H9 (cell line): ENCODE results near the gene ATP2B2. TPM values are rescaled to one million over a fixed set of nuclear protein-coding genes. Genes with fewer than 3 reads are reported as not detected.

Experiments used
- DNase-seq: peaks from one replicate; pipeline ENCODE4 v3.0.0-alpha.2; 2017
- H2AFZ ChIP-seq: one replicate; pipeline ENCODE4 v1.6.1; 2013; ENCODE audit warnings: mild to moderate bottlenecking, low read length, control low read depth, moderate library complexity
- H2AK5ac ChIP-seq: 2 replicates; pipeline ENCODE4 v1.6.1; 2013; ENCODE audit warnings: low read length, control low read depth, mixed read lengths; ENCODE audit not compliant: insufficient read length
- H2BK120ac ChIP-seq: one replicate; pipeline ENCODE4 v1.6.1; 2013; ENCODE audit warnings: low read depth, mild to moderate bottlenecking, low read length, control low read depth, inconsistent platforms; ENCODE audit not compliant: poor library complexity, severe bottlenecking
- H2BK12ac ChIP-seq: 2 replicates; pipeline ENCODE4 v1.6.1; 2013; ENCODE audit warnings: low read length, control low read depth, mixed read lengths, low read depth; ENCODE audit not compliant: insufficient read length
- H2BK15ac ChIP-seq: 2 replicates; pipeline ENCODE4 v1.6.1; 2013; ENCODE audit warnings: low read depth, low read length, control low read depth
- H2BK20ac ChIP-seq: one replicate; pipeline ENCODE4 v1.6.1; 2013; ENCODE audit warnings: low read depth, mild to moderate bottlenecking, low read length, control low read depth, inconsistent platforms; ENCODE audit not compliant: poor library complexity, severe bottlenecking
- H2BK5ac ChIP-seq: 2 replicates; pipeline ENCODE4 v1.6.1; 2013; ENCODE audit warnings: low read length, control low read depth, mixed read lengths; ENCODE audit not compliant: insufficient read length
- H3K14ac ChIP-seq: 2 replicates; pipeline ENCODE4 v1.6.1; 2013; ENCODE audit warnings: low read length, control low read depth; ENCODE audit not compliant: insufficient read depth
- H3K18ac ChIP-seq: 2 replicates; pipeline ENCODE4 v1.6.1; 2013; ENCODE audit warnings: low read depth, mild to moderate bottlenecking, mixed read lengths, low read length, control low read depth; ENCODE audit not compliant: insufficient read length
- H3K23ac ChIP-seq: 2 replicates; pipeline ENCODE4 v1.6.1; 2013; ENCODE audit warnings: low read length, control low read depth, mixed read lengths, low read depth; ENCODE audit not compliant: insufficient read length
- H3K23me2 ChIP-seq: 2 replicates; pipeline ENCODE4 v1.6.1; 2013; ENCODE audit warnings: low read depth, mild to moderate bottlenecking, mixed read lengths, low read length, control low read depth; ENCODE audit not compliant: insufficient read length, poor library complexity, severe bottlenecking
- H3K27ac ChIP-seq: 2 replicates; pipeline ENCODE4 v1.5.1; 2013; ENCODE audit warnings: low read length, control low read depth, mixed read lengths, low read depth; ENCODE audit not compliant: insufficient read length
- H3K27me3 ChIP-seq: 2 replicates; pipeline ENCODE4 v1.6.1; 2013; ENCODE audit warnings: low read length, control low read depth, inconsistent platforms; ENCODE audit not compliant: insufficient read depth
- H3K4ac ChIP-seq: 2 replicates; pipeline ENCODE4 v1.6.1; 2013; ENCODE audit warnings: low read depth, mild to moderate bottlenecking, control low read depth, inconsistent platforms, low read length, moderate library complexity
- H3K4me1 ChIP-seq: 2 replicates; pipeline ENCODE4 v1.6.1; 2013; ENCODE audit warnings: low read length, control low read depth, inconsistent platforms; ENCODE audit not compliant: insufficient read depth
- H3K4me2 ChIP-seq: 2 replicates; pipeline ENCODE4 v1.6.1; 2013; ENCODE audit warnings: low read length, control low read depth, mixed read lengths; ENCODE audit not compliant: insufficient read length, insufficient read depth
- H3K56ac ChIP-seq: 2 replicates; pipeline ENCODE4 v1.6.1; 2013; ENCODE audit warnings: low read depth, mild to moderate bottlenecking, mixed read lengths, low read length, control low read depth; ENCODE audit not compliant: insufficient read length
- H3K79me1 ChIP-seq: 2 replicates; pipeline ENCODE4 v1.6.1; 2013; ENCODE audit warnings: low read depth, mild to moderate bottlenecking, moderate library complexity, low read length, control low read depth, inconsistent platforms; ENCODE audit not compliant: insufficient read depth, poor library complexity, severe bottlenecking
- H3K79me2 ChIP-seq: 2 replicates; pipeline ENCODE4 v1.6.1; 2013; ENCODE audit warnings: low read length, control low read depth, inconsistent platforms; ENCODE audit not compliant: insufficient read depth
- H3K9ac ChIP-seq: 2 replicates; pipeline ENCODE4 v1.6.1; 2013; ENCODE audit warnings: low read length, control low read depth, mixed read lengths; ENCODE audit not compliant: insufficient read length; ENCODE audit errors: extremely low read depth
- H3K9me3 ChIP-seq: one replicate; pipeline ENCODE4 v1.6.1; 2013; ENCODE audit warnings: low read depth, low read length, inconsistent platforms; ENCODE audit not compliant: control insufficient read depth
- H3T11ph ChIP-seq: one replicate; pipeline ENCODE4 v1.6.1; 2013; ENCODE audit warnings: mild to moderate bottlenecking, low read length, control low read depth, inconsistent platforms
- H4K20me1 ChIP-seq: one replicate; pipeline ENCODE4 v1.6.1; 2013; ENCODE audit not compliant: control insufficient read depth, insufficient read length, insufficient read depth
- H4K5ac ChIP-seq: 2 replicates; pipeline ENCODE4 v1.6.1; 2013; ENCODE audit warnings: low read depth, mild to moderate bottlenecking, mixed read lengths, low read length, control low read depth; ENCODE audit not compliant: insufficient read length
- H4K8ac ChIP-seq: replicated peaks from 2 replicates; pipeline ENCODE4 v1.6.1; 2013; ENCODE audit warnings: low read length, control low read depth, mixed read lengths, low read depth; ENCODE audit not compliant: insufficient read length
- H4K91ac ChIP-seq: 2 replicates; pipeline ENCODE4 v1.6.1; 2013; ENCODE audit warnings: low read depth, mild to moderate bottlenecking, moderate library complexity, mixed read lengths, low read length, control low read depth; ENCODE audit not compliant: insufficient read length
- H3K27ac Mint-ChIP-seq, 3 experiments: 2 replicates in 2 of 3; 3 replicates in 1 of 3; pipeline ENCODE4 v1.8.0; 2020 to 2021; ENCODE audit warnings: mixed read lengths in 3 of 3, mild to moderate bottlenecking in 1 of 3, moderate library complexity in 1 of 3
- H3K27me3 Mint-ChIP-seq: 2 replicates; pipeline ENCODE4 v1.8.0; 2021; ENCODE audit warnings: low read depth, mild to moderate bottlenecking, moderate library complexity, mixed read lengths
- H3K36me3 Mint-ChIP-seq, 3 experiments: 2 replicates in 2 of 3; 3 replicates in 1 of 3; pipeline ENCODE4 v1.8.0; 2020 to 2021; ENCODE audit warnings: low read depth in 3 of 3, mixed read lengths in 3 of 3; ENCODE audit not compliant: insufficient read depth in 1 of 3
- H3K4me1 Mint-ChIP-seq, 2 experiments: 2 replicates each; pipeline ENCODE4 v1.8.0; 2020; ENCODE audit warnings: mixed read lengths in 2 of 2
- H3K4me3 Mint-ChIP-seq, 2 experiments: 2 replicates in 1 of 2; 3 replicates in 1 of 2; pipeline ENCODE4 v1.8.0; 2020 to 2021; ENCODE audit warnings: mild to moderate bottlenecking in 2 of 2, mixed read lengths in 2 of 2, moderate library complexity in 1 of 2
- H3K9me3 Mint-ChIP-seq, 2 experiments: 2 replicates in 1 of 2; 3 replicates in 1 of 2; pipeline ENCODE4 v1.8.0; 2020; ENCODE audit warnings: mild to moderate bottlenecking in 2 of 2, mixed read lengths in 2 of 2, moderate library complexity in 1 of 2
- WGBS: extraction: QIAGEN DNeasy Blood & Tissue Kit; methylation state at CpG from one replicate; pipeline ENCODE4 v1.1.7; 2013; ENCODE audit warnings: missing lambda C conversion rate, low lambda C conversion rate, mixed read lengths; ENCODE audit not compliant: insufficient read length; ENCODE audit errors: extremely low coverage; 5-methylcytosine and 5-hydroxymethylcytosine counted together
- total RNA-seq: library from RNA; stranded (reverse); gene quantifications from 2 replicates; pipeline ENCODE4 v1.2.1, GENCODE V29; 2021
- TF ChIP-seq, protein P1 (sequence below): fragments of 200-600 bp; sonication (generic); conservative IDR thresholded peaks from 3 replicates; pipeline ENCODE4 v1.8.0; 2021; ENCODE audit warnings: antibody characterized with exemption, mild to moderate bottlenecking

ATP2B2 gene
- total RNA-seq, 1 experiment from 2014 or later = 0.33 TPM

DNA sequence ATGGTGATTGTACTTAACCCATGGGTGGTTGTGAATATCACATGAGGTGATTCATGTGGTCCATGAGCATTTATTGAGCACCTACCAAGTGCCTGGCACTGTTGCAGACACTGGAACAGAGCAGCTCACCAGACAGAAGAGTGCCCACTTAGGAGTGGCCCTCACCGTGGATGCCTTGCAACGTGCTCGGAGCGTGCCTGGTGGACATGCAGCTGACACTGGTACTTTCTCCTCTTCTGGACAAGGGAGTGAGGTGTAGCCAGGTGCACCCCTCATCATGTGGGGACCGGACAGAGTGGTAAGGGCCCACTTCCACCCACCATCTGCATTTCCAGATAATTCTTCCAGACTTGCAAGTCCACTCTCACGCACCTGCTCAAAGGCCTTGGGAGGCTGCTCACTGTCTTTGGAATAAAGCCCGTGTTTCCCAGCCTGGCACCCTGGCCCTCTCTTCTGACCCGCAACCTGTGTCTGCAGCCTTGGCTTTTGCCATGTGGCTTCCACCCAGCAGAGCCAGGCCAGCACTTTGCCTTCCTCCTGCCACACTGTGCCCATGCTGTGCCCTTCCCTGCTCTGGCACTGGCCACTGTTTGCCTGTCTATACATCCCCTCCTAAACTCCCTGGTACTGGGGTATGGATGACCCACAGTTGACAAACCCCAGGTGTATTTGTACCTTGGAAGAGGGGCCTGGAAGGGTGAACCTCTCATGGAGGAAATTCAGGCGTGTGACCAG, 93.6 kb downstream of the ATP2B2 start:
- Histone ChIP-seq H2BK120ac (no peak overlapping the region), H4K5ac (no peak overlapping the region), H2AK5ac (no peak overlapping the region), H2BK12ac (no peak overlapping the region), H4K8ac (no peak overlapping the region), H4K91ac (no peak overlapping the region), H3K27ac (no peak overlapping the region), H2BK20ac (no peak overlapping the region), H3K79me2 (no peaks in the 10 kb centered on the region), H3K23me2 (no peaks in the 10 kb centered on the region), H4K20me1 (no peaks in the 10 kb centered on the region), H3K18ac (no peak overlapping the region), H3K9me3 (no peaks in the 10 kb centered on the region), H3T11ph (no peak overlapping the region), H3K56ac (no peak overlapping the region), H3K23ac (no peak overlapping the region), H3K9ac (no peak overlapping the region), H3K4me2 (no peak overlapping the region), H3K4me1 (no peaks in the 10 kb centered on the region), H2BK5ac (no peak overlapping the region), H3K14ac (peak overlapping the region; percentile 16; the same call in 1 of the 2 replicates), H3K79me1 (no peaks in the 10 kb centered on the region), H3K4ac (no peak overlapping the region), H2BK15ac (no peak overlapping the region), H2AFZ (no peak overlapping the region), H3K27me3 (no peaks in the 10 kb centered on the region; the same call in 1 of the 2 replicates)
- Mint-ChIP-seq H3K27me3 (no peaks in the 10 kb centered on the region; the same call in 1 of the 2 replicates), H3K27ac (peak overlapping the region in 1 of 3 experiments; percentile 48; a peak in 1 of 7 replicates), H3K36me3 (no peaks in the 10 kb centered on the region), H3K4me3 (no peak overlapping the region), H3K4me1 (peaks cover 0 to 10% of the 10 kb centered on the region in 2 experiments; a peak in 2 of 4 replicates), H3K9me3 (no peaks in the 10 kb centered on the region)
- no peak for DNase-seq
- no CpG with 5 or more reads among the region's 9 CpGs for WGBS
- TF ChIP-seq, protein P1, sequence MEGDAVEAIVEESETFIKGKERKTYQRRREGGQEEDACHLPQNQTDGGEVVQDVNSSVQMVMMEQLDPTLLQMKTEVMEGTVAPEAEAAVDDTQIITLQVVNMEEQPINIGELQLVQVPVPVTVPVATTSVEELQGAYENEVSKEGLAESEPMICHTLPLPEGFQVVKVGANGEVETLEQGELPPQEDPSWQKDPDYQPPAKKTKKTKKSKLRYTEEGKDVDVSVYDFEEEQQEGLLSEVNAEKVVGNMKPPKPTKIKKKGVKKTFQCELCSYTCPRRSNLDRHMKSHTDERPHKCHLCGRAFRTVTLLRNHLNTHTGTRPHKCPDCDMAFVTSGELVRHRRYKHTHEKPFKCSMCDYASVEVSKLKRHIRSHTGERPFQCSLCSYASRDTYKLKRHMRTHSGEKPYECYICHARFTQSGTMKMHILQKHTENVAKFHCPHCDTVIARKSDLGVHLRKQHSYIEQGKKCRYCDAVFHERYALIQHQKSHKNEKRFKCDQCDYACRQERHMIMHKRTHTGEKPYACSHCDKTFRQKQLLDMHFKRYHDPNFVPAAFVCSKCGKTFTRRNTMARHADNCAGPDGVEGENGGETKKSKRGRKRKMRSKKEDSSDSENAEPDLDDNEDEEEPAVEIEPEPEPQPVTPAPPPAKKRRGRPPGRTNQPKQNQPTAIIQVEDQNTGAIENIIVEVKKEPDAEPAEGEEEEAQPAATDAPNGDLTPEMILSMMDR = no peak
